HCT116 (cell line): ENCODE measurements around the gene ARHGEF19. TPM values are rescaled to one million over a fixed set of nuclear protein-coding genes. Genes with fewer than 3 reads are reported as not detected.

Source experiments
- ATAC-seq: fragments of 200-7000 bp; cut with Tn5 transposase; 2 replicates; pipeline ENCODE4 v1.9.1; 2020; ENCODE audit warnings: mild to moderate bottlenecking, moderate library complexity
- BruUV-seq: library from RNA; stranded (reverse); fragments of 400-500 nt; replicated peaks from 2 replicates; lab custom pipeline; 2021; lab: Mats Ljungman, UMichigan
- CTCF ChIA-PET: fragments of 300-600 bp; sonication (Branson Sonifier 250); formaldehyde crosslinking; loops from one replicate; lab custom pipeline; 2021; ENCODE audit warnings: antibody characterized with exemption; lab: Charles Lee
- POLR2A ChIA-PET: fragments of 300-600, 350-600 bp; sonication (Branson Sonifier 250); formaldehyde crosslinking; loops from one replicate; lab custom pipeline; 2021; ENCODE audit warnings: antibody characterized with exemption; lab: Charles Lee
- RAD21 ChIA-PET, 2 experiments: fragments of 300-600 bp; sonication (Branson Sonifier 250); formaldehyde crosslinking; loops; one replicate each; lab custom pipeline; 2023; ENCODE audit warnings: low total read pairs in 2 of 2; ENCODE audit not compliant: uncharacterized antibody in 2 of 2, unreplicated experiment in 2 of 2, low non-redundant PET in 1 of 2; lab: Charles Lee
- DNase-seq: peaks from one replicate; pipeline ENCODE4 v3.0.0-alpha.2; 2010; ENCODE audit warnings: low read depth, low spot score
- H2AFZ ChIP-seq: fragments of 200-600 bp; shearing (Covaris generic), sonication (generic); 2 replicates; pipeline ENCODE4 v1.6.1; 2017; ENCODE audit warnings: low read depth, mixed run types, mixed read lengths, antibody characterized with exemption, low read length; ENCODE audit not compliant: poor library complexity, severe bottlenecking
- H3K27ac ChIP-seq: 2 replicates; pipeline ENCODE4 v1.5.1; 2012; ENCODE audit warnings: low read depth, low read length
- H3K27me3 ChIP-seq: fragments of 200-600 bp; sonication (generic); 2 replicates; pipeline ENCODE4 v1.6.1; 2016; ENCODE audit warnings: mixed run types, low read length, mixed read lengths; ENCODE audit not compliant: insufficient read depth
- H3K36me3 ChIP-seq, 2 experiments: fragments of 200-500 bp in 1 of 2; fragments of 200-600 bp in 1 of 2; sonication (Bioruptor generic) in 1 of 2; sonication (generic) in 1 of 2; 2 replicates each; pipeline versions ENCODE4 v1.5.1 to v1.6.1; 2014 to 2016; ENCODE audit warnings: low read length in 2 of 2, inconsistent platforms in 1 of 2, mixed read lengths in 1 of 2, mixed run types in 1 of 2; ENCODE audit not compliant: insufficient read depth in 2 of 2, control insufficient read depth in 1 of 2
- H3K4me1 ChIP-seq, 2 experiments: fragments of 200-600 bp in 1 of 2; sonication (generic) in 1 of 2; 2 replicates each; pipeline versions ENCODE4 v1.5.1 to v1.6.1; 2012 to 2017; ENCODE audit warnings: low read length in 2 of 2, inconsistent platforms in 1 of 2, mild to moderate bottlenecking in 1 of 2, mixed read lengths in 1 of 2, mixed run types in 1 of 2, moderate library complexity in 1 of 2; ENCODE audit not compliant: insufficient read depth in 2 of 2, control insufficient read depth in 1 of 2
- H3K4me2 ChIP-seq: fragments of 200-600 bp; sonication (generic); 2 replicates; pipeline ENCODE4 v1.6.1; 2017; ENCODE audit warnings: mixed run types, low read length, mixed read lengths
- H3K4me3 ChIP-seq, 2 experiments: fragments of 200-600 bp in 1 of 2; sonication (generic) in 1 of 2; replicated peaks in 1 of 2; 2 replicates each; pipeline ENCODE4 v1.5.1; 2011 to 2016; ENCODE audit warnings: low read length in 2 of 2, control low read depth in 1 of 2, low read depth in 1 of 2, mild to moderate bottlenecking in 1 of 2, mixed read lengths in 1 of 2, mixed run types in 1 of 2
- H3K79me2 ChIP-seq: fragments of 200-600 bp; sonication (generic); 2 replicates; pipeline ENCODE4 v1.6.1; 2017; ENCODE audit warnings: mild to moderate bottlenecking, mixed run types, low read length, moderate library complexity, mixed read lengths; ENCODE audit not compliant: insufficient read depth
- H3K9ac ChIP-seq: fragments of 200-600 bp; sonication (generic); 2 replicates; pipeline ENCODE4 v1.6.1; 2016; ENCODE audit warnings: low read length, mixed read lengths
- H3K9me2 ChIP-seq: fragments of 200-600 bp; sonication (generic), shearing (Covaris generic); 2 replicates; pipeline ENCODE4 v1.6.1; 2017; ENCODE audit warnings: mixed run types, mild to moderate bottlenecking, moderate library complexity; ENCODE audit not compliant: insufficient read depth
- H3K9me3 ChIP-seq, 2 experiments: fragments of 200-500 bp in 1 of 2; fragments of 200-600 bp in 1 of 2; sonication (Bioruptor generic) in 1 of 2; sonication (generic) in 1 of 2; 2 replicates each; pipeline ENCODE4 v1.6.1; 2014 to 2017; ENCODE audit warnings: low read length in 2 of 2, mixed read lengths in 2 of 2, inconsistent platforms in 1 of 2, low read depth in 1 of 2, mild to moderate bottlenecking in 1 of 2, mixed run types in 1 of 2, moderate library complexity in 1 of 2; ENCODE audit not compliant: control insufficient read depth in 1 of 2, insufficient read depth in 1 of 2
- H4K20me1 ChIP-seq: fragments of 200-600 bp; sonication (generic), shearing (Covaris generic); 2 replicates; pipeline ENCODE4 v1.6.1; 2017; ENCODE audit warnings: mixed run types, mild to moderate bottlenecking, moderate library complexity; ENCODE audit not compliant: insufficient read depth
- REST ChIP-seq: IDR thresholded peaks from 2 replicates; pipeline ENCODE4 v1.6.1; 2012; ENCODE audit warnings: low read depth
- TCF7L2 ChIP-seq: IDR thresholded peaks from 2 replicates; pipeline ENCODE4 v1.7.0; 2011; ENCODE audit warnings: borderline replicate concordance, inconsistent platforms; ENCODE audit not compliant: insufficient read depth, insufficient read length; ENCODE audit errors: extremely low read depth
- ZFX ChIP-seq: fragments of 450-650 bp; IDR thresholded peaks from 2 replicates; pipeline ENCODE4 v1.6.1; 2017
- intact Hi-C: fragments of 100-400 bp; cut with micrococcal nuclease; formaldehyde crosslinking; loops from 2 replicates; pipeline ENCODE4 v1.10.0; 2022
- total RNA-seq: library from RNA; stranded (reverse); gene quantifications from one replicate; pipeline ENCODE4 v1.2.1, GENCODE V29; 2021; ENCODE audit not compliant: unreplicated experiment
- TF ChIP-seq, protein P1 (sequence below): IDR thresholded peaks from 2 replicates; pipeline ENCODE4 v1.6.1; 2011; ENCODE audit warnings: mild to moderate bottlenecking, low read length, moderate library complexity; ENCODE audit not compliant: insufficient replicate concordance; ENCODE audit errors: extremely low read depth

ARHGEF19 gene
- total RNA-seq, 1 experiment from 2014 or later = 59.7 TPM

DNA sequence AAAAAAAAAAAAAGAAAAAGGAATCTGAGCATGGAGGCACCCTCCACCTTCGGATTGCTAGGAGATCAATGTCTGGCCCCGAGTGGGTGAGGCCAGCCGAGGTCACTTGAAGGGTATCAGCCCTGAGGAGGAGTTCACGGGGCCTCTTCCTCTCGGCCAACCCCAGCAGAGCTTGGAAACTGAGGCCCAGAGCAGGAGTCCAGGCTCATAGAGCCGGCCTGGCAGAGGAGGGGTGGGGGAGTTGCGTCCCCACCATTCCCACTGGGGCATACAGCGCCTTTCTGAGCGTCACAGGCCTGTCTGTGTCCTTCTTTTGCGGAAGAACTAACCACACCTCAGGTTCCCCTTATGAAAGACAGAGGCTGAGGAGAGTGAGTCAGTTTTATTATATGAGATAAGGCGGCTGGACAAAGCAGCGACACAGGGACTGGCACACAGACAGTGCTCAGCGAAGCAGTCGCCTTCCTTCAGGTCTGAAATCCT lies 39.4 kb downstream of the ARHGEF19 start:
- no peaks in the 10 kb centered on the region for H3K9me3 ChIP-seq
- H3K4me3 ChIP-seq = peak overlapping the region; percentile 28 to 41
- no peaks in the 10 kb centered on the region for H3K27me3 ChIP-seq
- no peaks in the 10 kb centered on the region for H4K20me1 ChIP-seq
- peak overlapping the region; percentile 71 for H3K4me2 ChIP-seq
- H3K79me2 ChIP-seq = no peaks in the 10 kb centered on the region
- no peaks in the 10 kb centered on the region for H3K36me3 ChIP-seq
- DNase-seq (peak; percentile 91), ATAC-seq (peak; percentile 70)
- intact Hi-C loops = no loop called here
- ChIA-PET RAD21 (interaction anchor here in 1 of 2 experiments (0.6 kb wide), 1 partner anchor 16 kb away, joined by 3 read pairs; no protein-coding TSS in a partner anchor), POLR2A (interaction anchor here (0.8 to 3.9 kb wide), 11 partner anchors 9 to 190 kb away, joined by 3 to 30 read pairs (median 5); partner anchors contain the start of genes EPHA2 and FAM131C), CTCF (interaction anchor here (1.1 to 1.2 kb wide), 2 partner anchors 91 to 94 kb away, joined by 5 read pairs; no protein-coding TSS in a partner anchor)
- peaks cover 82 to 100% of the 10 kb centered on the region in 2 experiments for H3K4me1 ChIP-seq
- TF ChIP-seq TCF7L2 = peak; percentile 84
- TF ChIP-seq ZFX = 0 out of 2 replicates have a peak, but pooled peaks have one; percentile 16
- TF ChIP-seq REST = no peak
- TF ChIP-seq, protein P1, sequence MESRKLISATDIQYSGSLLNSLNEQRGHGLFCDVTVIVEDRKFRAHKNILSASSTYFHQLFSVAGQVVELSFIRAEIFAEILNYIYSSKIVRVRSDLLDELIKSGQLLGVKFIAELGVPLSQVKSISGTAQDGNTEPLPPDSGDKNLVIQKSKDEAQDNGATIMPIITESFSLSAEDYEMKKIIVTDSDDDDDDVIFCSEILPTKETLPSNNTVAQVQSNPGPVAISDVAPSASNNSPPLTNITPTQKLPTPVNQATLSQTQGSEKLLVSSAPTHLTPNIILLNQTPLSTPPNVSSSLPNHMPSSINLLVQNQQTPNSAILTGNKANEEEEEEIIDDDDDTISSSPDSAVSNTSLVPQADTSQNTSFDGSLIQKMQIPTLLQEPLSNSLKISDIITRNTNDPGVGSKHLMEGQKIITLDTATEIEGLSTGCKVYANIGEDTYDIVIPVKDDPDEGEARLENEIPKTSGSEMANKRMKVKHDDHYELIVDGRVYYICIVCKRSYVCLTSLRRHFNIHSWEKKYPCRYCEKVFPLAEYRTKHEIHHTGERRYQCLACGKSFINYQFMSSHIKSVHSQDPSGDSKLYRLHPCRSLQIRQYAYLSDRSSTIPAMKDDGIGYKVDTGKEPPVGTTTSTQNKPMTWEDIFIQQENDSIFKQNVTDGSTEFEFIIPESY = no peak
- H2AFZ ChIP-seq = no peak overlapping the region
- no TSS peak for BruUV-seq
- peak overlapping the region; percentile 71 for H3K9ac ChIP-seq
- no peaks in the 10 kb centered on the region for H3K9me2 ChIP-seq
- H3K27ac ChIP-seq = peak overlapping the region; percentile 95
